ENCODE results near the gene ANKIB1. TPM values are rescaled to one million over a fixed set of nuclear protein-coding genes. Genes with fewer than 3 reads are reported as not detected.

The ANKIB1 gene, protein sequence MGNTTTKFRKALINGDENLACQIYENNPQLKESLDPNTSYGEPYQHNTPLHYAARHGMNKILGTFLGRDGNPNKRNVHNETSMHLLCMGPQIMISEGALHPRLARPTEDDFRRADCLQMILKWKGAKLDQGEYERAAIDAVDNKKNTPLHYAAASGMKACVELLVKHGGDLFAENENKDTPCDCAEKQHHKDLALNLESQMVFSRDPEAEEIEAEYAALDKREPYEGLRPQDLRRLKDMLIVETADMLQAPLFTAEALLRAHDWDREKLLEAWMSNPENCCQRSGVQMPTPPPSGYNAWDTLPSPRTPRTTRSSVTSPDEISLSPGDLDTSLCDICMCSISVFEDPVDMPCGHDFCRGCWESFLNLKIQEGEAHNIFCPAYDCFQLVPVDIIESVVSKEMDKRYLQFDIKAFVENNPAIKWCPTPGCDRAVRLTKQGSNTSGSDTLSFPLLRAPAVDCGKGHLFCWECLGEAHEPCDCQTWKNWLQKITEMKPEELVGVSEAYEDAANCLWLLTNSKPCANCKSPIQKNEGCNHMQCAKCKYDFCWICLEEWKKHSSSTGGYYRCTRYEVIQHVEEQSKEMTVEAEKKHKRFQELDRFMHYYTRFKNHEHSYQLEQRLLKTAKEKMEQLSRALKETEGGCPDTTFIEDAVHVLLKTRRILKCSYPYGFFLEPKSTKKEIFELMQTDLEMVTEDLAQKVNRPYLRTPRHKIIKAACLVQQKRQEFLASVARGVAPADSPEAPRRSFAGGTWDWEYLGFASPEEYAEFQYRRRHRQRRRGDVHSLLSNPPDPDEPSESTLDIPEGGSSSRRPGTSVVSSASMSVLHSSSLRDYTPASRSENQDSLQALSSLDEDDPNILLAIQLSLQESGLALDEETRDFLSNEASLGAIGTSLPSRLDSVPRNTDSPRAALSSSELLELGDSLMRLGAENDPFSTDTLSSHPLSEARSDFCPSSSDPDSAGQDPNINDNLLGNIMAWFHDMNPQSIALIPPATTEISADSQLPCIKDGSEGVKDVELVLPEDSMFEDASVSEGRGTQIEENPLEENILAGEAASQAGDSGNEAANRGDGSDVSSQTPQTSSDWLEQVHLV
- total RNA-seq = 22.3 and 27.5 TPM in 2 replicates

GRCh38 chr7:92245487-92246359 is at the start of gene ANKIB1, which contains the start of gene KRIT1:
ANKIB1 (plus strand) TSS chr7:92245974; CDS start chr7:92294979, 49,005 bp downstream.
KRIT1 (minus strand) TSS chr7:92245914; CDS start chr7:92242135, 3,779 bp downstream.

GRCh38 chr7:92447345-92448204 is 201.8 kb downstream of the ANKIB1 start, which contains the start of gene GATAD1:
GATAD1 (plus strand) TSS chr7:92447482; CDS start chr7:92447730, 248 bp downstream.

Other genes starting within 250 kb of the ANKIB1 start
- 217 and 250 TPM in 2 replicates for gene CYP51A1, start 111.5 kb upstream of the ANKIB1 start, total RNA-seq
- gene LRRD1, start 66.8 kb upstream of the ANKIB1 start, total RNA-seq = not detected in 2 replicates
- gene KRIT1, start 60 bp upstream of the ANKIB1 start, total RNA-seq = 19.6 and 23.2 TPM in 2 replicates
- 10.5 and 13.6 TPM in 2 replicates for gene GATAD1, start 201.5 kb downstream of the ANKIB1 start, total RNA-seq
- not detected in 2 replicates for gene ERVW-1, start 232.0 kb downstream of the ANKIB1 start, total RNA-seq